Mesodermal cell (in vitro differentiated cells): ENCODE results near the gene PTGES3.
A peak's percentile ranks its signal among the peaks of the same experiment; 100 is the strongest.
"Not testable (repeated sequence)": the region's sequence is repeated elsewhere in the genome, so short reads cannot be mapped to it uniquely, and the experiment has no call there.

Source experiments
- H3K27ac ChIP-seq: 2 replicates; pipeline ENCODE4 v1.7.0; 2013; ENCODE audit warnings: mild to moderate bottlenecking, low read depth, low read length, moderate library complexity; ENCODE audit not compliant: severe bottlenecking
- H3K36me3 ChIP-seq: 2 replicates; pipeline ENCODE4 v1.7.1; 2013; ENCODE audit warnings: mild to moderate bottlenecking, low read length, moderate library complexity; ENCODE audit not compliant: control insufficient read depth, insufficient read depth
- H3K4me1 ChIP-seq: one replicate; pipeline ENCODE4 v1.7.1; 2013; ENCODE audit warnings: mild to moderate bottlenecking, low read length; ENCODE audit not compliant: insufficient read depth, control insufficient read depth, poor library complexity, severe bottlenecking
- H3K4me3 ChIP-seq: 2 replicates; pipeline ENCODE4 v1.7.0; 2013; ENCODE audit warnings: low read length, control low read depth, mild to moderate bottlenecking; ENCODE audit not compliant: insufficient read depth, poor library complexity, severe bottlenecking; ENCODE audit errors: extremely low read depth
- H3K9me3 ChIP-seq: 2 replicates; pipeline ENCODE4 v1.7.1; 2013; ENCODE audit warnings: mild to moderate bottlenecking, low read length, moderate library complexity; ENCODE audit not compliant: control insufficient read depth
- WGBS, 2 experiments: methylation state at CpG; one replicate each; pipeline ENCODE4 v1.1.5; 2013; ENCODE audit warnings: missing lambda C conversion rate in 2 of 2; ENCODE audit not compliant: insufficient coverage in 2 of 2; 5-methylcytosine and 5-hydroxymethylcytosine counted together

Gene PTGES3

GRCh38 chr12:56709759-56710376, 21.8 kb upstream of the PTGES3 start:
- 83 to 90% methylated on average over 2 to 4 of the region's 5 CpGs for WGBS, 2 experiments
- Histone ChIP-seq H3K9me3 (no peaks in the 10 kb centered on the region), H3K36me3 (peaks cover 41% of the 10 kb centered on the region), H3K4me1 (no peaks in the 10 kb centered on the region), H3K4me3 (no peak overlapping the region), H3K27ac (peak overlapping the region; percentile 47)

GRCh38 chr12:56704522-56704921, 16.4 kb upstream of the PTGES3 start:
- H3K4me1 ChIP-seq, H3K27ac ChIP-seq, H3K36me3 ChIP-seq, H3K4me3 ChIP-seq, H3K9me3 ChIP-seq: not testable (repeated sequence)
- WGBS, 2 experiments: 84 to 93% methylated on average over 4 to 5 of the region's 5 CpGs

- Histone ChIP-seq H3K36me3 (no peaks in the 10 kb centered on the region), H3K27ac (no peak overlapping the region), H3K4me1 (peaks cover 4% of the 10 kb centered on the region), H3K9me3 (no peaks in the 10 kb centered on the region), H3K4me3 (no peak overlapping the region)
- 68 to 73% methylated on average over 2 to 3 of the region's 3 CpGs for WGBS, 2 experiments
Measured at GRCh38 chr12:56699020-56699661, 11.1 kb upstream of the PTGES3 start.

GRCh38 chr12:56695327-56696101, 7.4 kb upstream of the PTGES3 start:
- WGBS, 2 experiments: no CpG with 5 or more reads among the region's 2 CpGs

GRCh38 chr12:56694161-56694560, 6.1 kb upstream of the PTGES3 start:
- Histone ChIP-seq H3K4me1 (peaks cover 4% of the 10 kb centered on the region), H3K36me3 (no peaks in the 10 kb centered on the region), H3K27ac (no peak overlapping the region), H3K4me3 (no peak overlapping the region), H3K9me3 (no peaks in the 10 kb centered on the region)
- WGBS, 2 experiments: 87 to 100% methylated on average over 2 to 4 of the region's 5 CpGs

More at GRCh38 chr12:56695327-56696101, 7.4 kb upstream of the PTGES3 start:
- Histone ChIP-seq H3K36me3 (no peaks in the 10 kb centered on the region), H3K9me3 (no peaks in the 10 kb centered on the region), H3K27ac (no peak overlapping the region), H3K4me1 (peaks cover 4% of the 10 kb centered on the region), H3K4me3 (no peak overlapping the region)

- 2 to 6% methylated on average over 7 of the region's 7 CpGs for WGBS, 2 experiments
- Histone ChIP-seq H3K27ac (peak overlapping the region; percentile 100), H3K36me3 (peaks cover 21% of the 10 kb centered on the region), H3K4me3 (peak overlapping the region; percentile 100), H3K4me1 (peaks cover 7% of the 10 kb centered on the region), H3K9me3 (no peaks in the 10 kb centered on the region)
Measured at GRCh38 chr12:56688846-56689109, 694 bp upstream of the PTGES3 start.

GRCh38 chr12:56687223-56688128, 608 bp downstream of the PTGES3 start:
- WGBS, 2 experiments: 0% methylated on average over 47 to 57 of the region's 62 CpGs
- no peaks in the 10 kb centered on the region for H3K9me3 ChIP-seq

GRCh38 chr12:56684745-56685359, 3.2 kb downstream of the PTGES3 start:
- Histone ChIP-seq H3K4me1 (peaks cover 9% of the 10 kb centered on the region), H3K9me3 (no peaks in the 10 kb centered on the region), H3K36me3 (peaks cover 59% of the 10 kb centered on the region), H3K27ac (no peak overlapping the region), H3K4me3 (peak overlapping the region; percentile 100)
- 77 to 85% methylated on average over 4 of the region's 8 CpGs for WGBS, 2 experiments

More at GRCh38 chr12:56687223-56688128, 608 bp downstream of the PTGES3 start:
- H3K4me3 ChIP-seq: peak overlapping the region; percentile 100
- H3K27ac ChIP-seq: peak overlapping the region; percentile 100
- H3K36me3 ChIP-seq: peaks cover 33% of the 10 kb centered on the region
- peaks cover 7% of the 10 kb centered on the region for H3K4me1 ChIP-seq

GRCh38 chr12:56682323-56682722, 5.8 kb downstream of the PTGES3 start:
- peaks cover 9% of the 10 kb centered on the region for H3K4me1 ChIP-seq
- peaks cover 80% of the 10 kb centered on the region for H3K36me3 ChIP-seq
- H3K9me3 ChIP-seq: no peaks in the 10 kb centered on the region
- no peak overlapping the region for H3K4me3 ChIP-seq
- no peak overlapping the region for H3K27ac ChIP-seq
- WGBS, 2 experiments: 90 to 100% methylated on average over 3 to 6 of the region's 6 CpGs
